Adrenal gland (tissue), 5 donors: Measurements from ENCODE around the gene GNB1L.

Experiments used
- POLR2A ChIP-seq, 2 donors: fragments of 450-650 bp; IDR thresholded peaks; one replicate each; pipeline ENCODE4 v1.6.1; 2017; ENCODE audit warnings: antibody characterized with exemption in 2 of 2, mild to moderate bottlenecking in 2 of 2, moderate library complexity in 1 of 2
- TF ChIP-seq, protein P1 (sequence below), 6 experiments: fragments of 450-650 bp in 4 of 6; fragments of 200-600 bp in 2 of 6; sonication (generic) in 1 of 6; IDR thresholded peaks; 1 replicate in 5 of 6; 2 replicates in 1 of 6; pipeline versions ENCODE4 v1.5.1 to v1.8.0; 2016 to 2021; ENCODE audit warnings: antibody characterized with exemption in 6 of 6, mild to moderate bottlenecking in 2 of 6, moderate library complexity in 1 of 6
- donor health status: DM: no; HTN: no; CAD: no.

DNA sequence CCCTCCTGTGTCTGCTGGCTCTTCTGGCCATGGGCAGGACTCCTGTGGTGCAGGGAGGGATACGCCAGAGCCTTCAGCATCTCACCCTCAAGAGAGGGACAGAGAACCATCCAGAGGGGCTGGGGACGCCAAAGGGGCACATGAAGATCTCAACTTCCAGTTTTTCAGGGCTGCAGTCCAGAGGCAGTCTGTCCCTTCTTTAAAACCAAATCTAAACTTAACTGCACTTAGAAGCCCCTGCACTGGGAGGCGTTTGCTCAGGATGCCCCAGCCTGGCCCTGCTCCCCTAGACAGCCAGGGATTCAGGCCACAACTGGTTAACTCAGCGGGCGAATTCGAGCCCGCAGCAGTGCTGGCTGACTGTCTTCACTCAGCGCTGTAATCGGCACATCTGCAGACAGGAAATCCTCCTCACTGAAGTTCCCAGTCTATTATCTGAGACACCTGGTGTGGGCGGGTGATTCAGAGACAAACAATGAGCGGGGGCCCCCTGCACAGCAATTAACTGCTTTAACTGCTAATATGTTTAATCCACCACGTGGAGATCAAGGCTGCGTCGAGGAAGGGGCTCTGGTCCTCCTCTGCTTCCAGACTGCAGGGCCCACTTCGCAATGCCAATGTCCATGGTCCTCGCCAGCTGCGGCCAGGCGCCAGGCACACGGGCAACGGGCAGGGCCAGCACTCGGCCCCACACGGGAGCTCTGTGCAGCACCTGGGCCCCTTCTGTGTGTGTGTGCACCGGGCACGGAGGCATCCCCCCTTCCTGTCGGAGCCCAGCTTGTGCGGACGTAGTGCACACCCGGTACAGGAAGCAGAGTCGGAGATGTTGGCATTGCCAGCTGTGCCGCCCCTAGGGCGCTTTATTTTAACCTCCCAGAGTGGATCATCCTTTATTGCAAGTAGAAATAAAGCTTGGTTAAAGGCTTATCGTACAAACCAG lies 36.9 kb upstream of the GNB1L start:
- TF ChIP-seq, protein P1, sequence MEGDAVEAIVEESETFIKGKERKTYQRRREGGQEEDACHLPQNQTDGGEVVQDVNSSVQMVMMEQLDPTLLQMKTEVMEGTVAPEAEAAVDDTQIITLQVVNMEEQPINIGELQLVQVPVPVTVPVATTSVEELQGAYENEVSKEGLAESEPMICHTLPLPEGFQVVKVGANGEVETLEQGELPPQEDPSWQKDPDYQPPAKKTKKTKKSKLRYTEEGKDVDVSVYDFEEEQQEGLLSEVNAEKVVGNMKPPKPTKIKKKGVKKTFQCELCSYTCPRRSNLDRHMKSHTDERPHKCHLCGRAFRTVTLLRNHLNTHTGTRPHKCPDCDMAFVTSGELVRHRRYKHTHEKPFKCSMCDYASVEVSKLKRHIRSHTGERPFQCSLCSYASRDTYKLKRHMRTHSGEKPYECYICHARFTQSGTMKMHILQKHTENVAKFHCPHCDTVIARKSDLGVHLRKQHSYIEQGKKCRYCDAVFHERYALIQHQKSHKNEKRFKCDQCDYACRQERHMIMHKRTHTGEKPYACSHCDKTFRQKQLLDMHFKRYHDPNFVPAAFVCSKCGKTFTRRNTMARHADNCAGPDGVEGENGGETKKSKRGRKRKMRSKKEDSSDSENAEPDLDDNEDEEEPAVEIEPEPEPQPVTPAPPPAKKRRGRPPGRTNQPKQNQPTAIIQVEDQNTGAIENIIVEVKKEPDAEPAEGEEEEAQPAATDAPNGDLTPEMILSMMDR (IDR thresholded peaks at IDR 0.05): no peak
- TF ChIP-seq POLR2A (IDR thresholded peaks at IDR 0.05): no peak
